NCI-H1092 treated with DMSO at 0.1 percent for 48 hours (cell line): ENCODE data around the gene TMEM248.
"Not testable (repeated sequence)": the region's sequence is repeated elsewhere in the genome, so short reads cannot be mapped to it uniquely, and the experiment has no call there.

Experiments
- DNase-seq: peaks from one replicate; lab custom pipeline; 2025; lab: John Stamatoyannopoulos, UW

The TMEM248 gene

DNA sequence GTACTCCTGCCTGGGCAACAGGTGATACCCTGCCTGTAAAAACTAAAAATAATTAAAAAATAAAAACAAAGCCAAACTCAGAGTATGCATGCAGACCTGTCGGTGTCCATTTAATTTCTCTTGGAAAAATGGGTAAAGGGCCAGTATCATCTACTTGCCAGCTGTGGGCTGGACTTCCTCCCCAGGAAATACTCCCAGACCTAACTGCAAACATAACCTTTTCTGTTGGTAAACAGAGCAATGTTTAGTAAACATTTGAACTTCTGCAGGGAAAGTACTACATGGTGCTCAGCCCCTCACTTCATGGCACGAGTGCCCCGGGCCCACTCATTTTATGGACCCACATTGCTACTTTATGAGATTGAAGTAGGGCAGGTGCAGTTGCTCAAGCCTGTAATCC, 10.2 kb upstream of the TMEM248 start:
- DNase-seq: no peak

- DNase-seq: not testable (repeated sequence)
Measured at GRCh38 chr7:66911191-66911590, 9.8 kb upstream of the TMEM248 start.

- no peak for DNase-seq
Measured at GRCh38 chr7:66912195-66912594, 8.8 kb upstream of the TMEM248 start.

DNA sequence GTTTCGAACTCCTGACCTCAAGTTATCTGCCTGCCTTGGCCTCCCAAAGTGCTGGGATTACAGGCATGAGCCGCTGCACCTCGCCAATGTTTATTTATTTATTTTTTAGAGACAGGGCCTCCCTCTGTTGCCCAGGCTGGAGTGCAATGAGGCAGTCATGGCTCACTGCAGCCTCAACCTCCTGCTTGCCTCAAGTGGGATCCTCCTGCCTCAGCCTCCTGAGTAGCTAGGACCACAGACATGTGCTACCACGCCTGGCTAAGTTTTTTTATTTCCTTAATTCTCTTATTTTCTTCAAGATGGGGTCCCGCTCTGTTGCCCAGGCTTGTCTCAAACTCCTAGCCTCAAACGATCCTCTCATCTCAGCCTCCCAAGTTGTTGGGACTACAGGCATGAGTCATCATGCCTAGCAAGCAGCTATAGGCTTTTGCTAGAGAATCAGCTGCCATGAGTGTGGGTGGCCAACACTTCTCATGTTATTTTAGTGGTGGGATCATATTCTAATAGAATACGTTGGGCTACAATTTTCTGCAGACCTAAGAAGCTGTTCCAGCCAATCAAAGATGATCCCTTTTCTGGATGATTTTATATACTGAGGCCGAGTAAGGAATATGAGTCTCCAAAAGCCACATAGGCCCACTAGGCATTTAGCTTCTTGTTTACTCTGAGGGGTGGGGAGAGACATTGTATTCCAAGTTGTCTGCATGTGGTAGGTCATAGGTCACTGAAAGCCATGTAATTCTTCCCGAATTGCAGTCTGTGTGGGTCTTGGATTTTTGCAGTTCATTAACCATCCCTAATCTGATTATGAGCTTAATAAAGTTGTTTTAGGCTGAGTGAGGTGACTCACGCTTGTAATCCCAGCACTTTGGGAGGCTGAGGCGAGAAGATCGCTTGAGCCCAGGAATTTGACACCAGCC, 7.6 kb upstream of the TMEM248 start:
- DNase-seq: no peak

- not testable (repeated sequence) for DNase-seq
Measured at GRCh38 chr7:66917904-66918303, 3.1 kb upstream of the TMEM248 start.

DNA sequence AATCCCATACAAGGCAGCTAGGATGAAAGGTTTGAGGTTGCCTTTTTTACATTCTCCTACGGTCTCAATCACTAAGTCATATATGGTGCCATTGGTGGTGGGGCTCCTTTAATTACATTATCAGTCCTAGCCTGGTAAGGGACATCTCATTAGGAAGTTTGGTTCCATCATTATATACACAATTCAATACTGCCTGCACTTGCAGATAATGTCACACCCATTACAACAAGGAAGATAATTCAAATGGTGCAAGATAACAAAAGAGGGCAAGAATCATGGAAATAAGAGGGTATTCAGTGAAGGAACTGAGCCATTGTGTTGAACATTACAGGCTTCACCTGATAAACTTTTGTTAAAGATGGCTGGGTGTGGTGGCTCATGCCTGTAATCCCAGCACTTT, 1.7 kb upstream of the TMEM248 start:
- no peak for DNase-seq

GRCh38 chr7:66919704-66920103, 1.3 kb upstream of the TMEM248 start:
- DNase-seq: no peak

DNA sequence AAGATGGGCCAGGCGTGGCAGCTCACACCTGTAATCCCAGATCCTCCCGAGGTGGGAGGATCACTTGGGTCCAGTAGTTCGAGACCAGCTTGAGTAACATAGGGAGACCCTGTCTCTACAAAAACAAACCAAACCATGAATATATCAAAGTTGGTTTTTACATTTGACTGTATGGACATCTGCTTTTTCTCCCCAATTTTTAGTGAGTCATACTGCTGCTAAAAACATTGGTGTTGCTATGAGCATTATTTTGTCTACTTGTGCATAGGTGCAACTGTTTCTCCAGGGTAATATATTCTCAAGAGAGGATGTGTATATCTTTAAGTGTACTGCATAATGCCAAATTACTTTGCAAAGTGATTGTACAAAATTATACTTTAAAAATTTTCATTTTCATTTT, 769 bp upstream of the TMEM248 start:
- no peak for DNase-seq

GRCh38 chr7:66921396-66921917, 432 bp downstream of the TMEM248 start:
- DNase-seq: peak; percentile 66

DNA sequence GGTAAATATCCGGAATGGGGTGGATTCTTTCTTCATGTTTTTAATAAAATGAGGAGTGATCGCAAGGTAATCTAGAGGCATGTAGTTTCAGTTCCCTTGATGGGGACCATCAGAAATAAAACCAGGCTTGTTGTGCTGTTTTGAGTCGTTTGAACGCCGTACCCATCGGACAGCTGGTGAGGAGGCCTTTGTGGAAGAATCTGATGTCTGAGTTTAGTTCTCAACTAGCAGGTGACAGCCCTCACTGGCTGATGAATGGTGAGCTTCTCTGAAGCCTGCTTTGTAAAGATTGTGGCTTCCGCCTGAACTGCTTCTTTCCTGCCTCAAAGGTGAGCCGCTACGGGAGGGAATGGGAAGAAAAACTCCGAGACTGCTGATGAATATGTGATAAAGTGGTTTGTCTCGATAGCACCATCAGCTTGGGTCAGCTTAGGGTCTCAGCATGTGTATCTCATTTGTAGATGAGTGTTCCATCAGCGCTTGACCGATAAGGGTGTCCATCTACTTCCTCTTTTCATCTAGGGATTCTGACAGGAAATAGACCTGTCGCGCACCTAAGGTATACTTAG, 977 bp downstream of the TMEM248 start:
- peak; percentile 35 for DNase-seq

DNA sequence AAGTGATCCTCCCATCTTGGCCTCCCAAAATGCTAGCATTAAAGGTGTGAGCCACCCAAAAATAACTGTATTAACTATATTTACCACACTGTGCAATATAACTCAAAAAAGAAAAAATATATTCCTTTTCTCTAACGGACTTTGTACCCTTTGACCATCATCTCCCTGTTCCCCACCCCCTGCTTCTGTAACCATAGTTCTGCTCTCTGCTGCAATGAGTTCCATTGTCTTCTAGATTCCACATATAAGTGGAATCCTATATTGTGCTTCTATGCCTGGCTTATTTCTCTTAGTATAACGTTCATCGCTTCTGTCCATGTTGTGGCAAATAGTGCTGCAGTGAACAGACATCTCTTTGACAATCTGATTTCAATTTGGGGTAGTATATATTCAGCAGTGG, 4.2 kb downstream of the TMEM248 start:
- DNase-seq: no peak

DNA sequence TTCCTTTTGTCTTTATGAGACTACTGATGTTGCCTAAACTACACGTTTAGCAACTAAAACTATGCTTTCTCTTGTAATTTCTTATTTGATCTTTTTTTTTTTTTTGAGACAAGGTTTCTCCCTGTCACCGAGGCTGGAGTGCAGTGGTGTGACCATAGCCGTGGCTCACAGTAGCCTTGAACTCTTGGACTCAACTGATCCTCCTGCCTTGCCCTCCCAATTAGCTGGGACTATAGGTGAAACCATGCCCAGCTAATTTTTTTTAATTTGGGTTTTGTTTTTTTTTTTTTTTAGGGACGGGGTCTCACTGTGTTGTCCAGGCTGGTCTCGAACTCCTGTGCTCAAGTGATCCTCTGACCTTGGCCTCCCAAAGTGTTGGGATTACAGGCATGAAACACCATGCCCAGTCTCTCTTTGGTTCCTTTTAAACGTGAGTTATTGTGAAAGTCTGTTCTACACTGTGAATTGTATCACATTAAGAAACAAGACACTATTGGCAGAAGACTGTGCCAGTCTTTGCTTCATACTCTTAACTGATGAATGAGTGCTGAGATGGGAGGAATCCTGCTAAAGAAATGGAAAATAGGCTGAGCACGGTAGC, 6.4 kb downstream of the TMEM248 start:
- no peak for DNase-seq

- DNase-seq: no peak
Measured at GRCh38 chr7:66928388-66928787, 7.4 kb downstream of the TMEM248 start.

DNA sequence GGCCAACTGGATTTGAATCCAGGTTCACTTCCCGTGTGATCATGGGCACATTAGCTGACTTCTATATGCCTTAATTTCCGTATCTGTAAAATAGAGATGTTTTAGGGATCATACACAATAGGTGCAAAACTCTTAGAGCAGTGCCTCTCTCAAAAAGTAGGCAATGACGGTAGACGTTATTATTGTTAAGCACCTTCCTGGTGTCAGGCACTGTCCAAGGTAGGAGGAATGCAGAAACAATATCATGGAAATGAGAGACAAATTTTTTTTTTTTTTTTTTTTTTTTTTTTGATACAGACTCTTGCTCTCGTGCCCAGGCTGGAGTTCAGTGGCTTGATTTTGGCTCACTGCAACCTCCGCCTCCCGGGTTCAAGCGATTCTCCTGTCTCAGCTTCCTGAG, 8.1 kb downstream of the TMEM248 start:
- DNase-seq: no peak

DNA sequence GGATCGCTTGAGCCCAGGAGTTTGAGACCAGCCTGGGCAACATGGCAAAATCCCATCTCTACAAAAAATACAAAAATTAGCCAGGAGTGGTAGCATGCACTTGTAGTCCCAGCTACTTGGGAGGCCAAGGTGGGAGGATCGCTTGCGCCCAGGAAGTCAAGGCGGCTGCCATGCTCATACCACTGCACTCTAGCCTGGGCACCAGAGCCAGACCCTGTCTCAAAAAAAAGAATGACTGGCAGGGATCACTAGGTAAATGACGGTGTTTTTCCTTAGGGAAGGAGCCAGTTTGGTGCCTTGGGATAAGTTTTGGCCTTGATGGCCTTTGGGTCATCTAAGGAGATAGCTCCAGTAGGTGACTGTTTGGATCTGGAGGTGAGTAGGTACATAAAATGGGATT, 8.9 kb downstream of the TMEM248 start:
- DNase-seq: no peak

DNA sequence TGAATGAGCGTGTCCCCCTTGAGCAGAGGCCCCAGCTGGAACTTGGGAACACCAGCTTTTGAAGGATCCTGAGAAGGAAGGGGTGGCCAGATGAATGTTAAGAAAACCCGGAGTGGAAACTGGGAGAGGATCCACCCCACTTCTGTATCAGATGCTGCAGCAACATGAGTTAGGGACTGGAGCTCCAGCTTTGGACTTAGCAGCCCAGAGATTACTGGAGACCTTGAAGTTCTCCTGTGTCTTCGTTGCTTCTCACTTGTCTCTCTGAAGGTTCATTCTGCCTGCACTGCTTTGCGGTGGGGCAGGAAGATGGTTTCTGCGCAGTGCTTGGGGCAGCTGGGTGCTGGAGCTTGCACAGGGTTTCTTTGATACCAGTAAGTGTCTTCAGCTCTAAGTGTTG, 9.3 kb downstream of the TMEM248 start:
- no peak for DNase-seq

- no peak for DNase-seq
Measured at GRCh38 chr7:66933469-66933868, 12.4 kb downstream of the TMEM248 start.

DNA sequence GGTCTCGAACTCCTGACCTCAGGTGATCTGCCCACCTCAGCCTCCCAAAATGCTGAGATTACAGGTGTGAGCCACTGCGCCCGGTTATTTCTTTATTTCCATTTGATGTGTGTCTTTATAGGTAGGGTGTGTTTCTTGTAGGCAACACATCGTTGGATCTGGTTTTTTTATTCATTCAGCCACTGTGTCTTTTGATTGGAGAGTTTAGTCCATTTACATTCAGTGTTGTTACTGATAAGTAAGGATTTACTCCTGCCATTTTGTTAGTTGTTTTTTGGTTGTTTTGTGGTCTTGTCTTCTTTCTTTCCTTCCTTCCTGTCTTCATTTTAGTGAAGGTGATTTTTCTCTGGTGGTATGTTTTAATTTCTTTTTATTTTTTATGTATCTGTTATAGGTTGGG, 16.9 kb downstream of the TMEM248 start:
- DNase-seq: no peak

GRCh38 chr7:66939325-66939724, 18.3 kb downstream of the TMEM248 start:
- DNase-seq: no peak

DNA sequence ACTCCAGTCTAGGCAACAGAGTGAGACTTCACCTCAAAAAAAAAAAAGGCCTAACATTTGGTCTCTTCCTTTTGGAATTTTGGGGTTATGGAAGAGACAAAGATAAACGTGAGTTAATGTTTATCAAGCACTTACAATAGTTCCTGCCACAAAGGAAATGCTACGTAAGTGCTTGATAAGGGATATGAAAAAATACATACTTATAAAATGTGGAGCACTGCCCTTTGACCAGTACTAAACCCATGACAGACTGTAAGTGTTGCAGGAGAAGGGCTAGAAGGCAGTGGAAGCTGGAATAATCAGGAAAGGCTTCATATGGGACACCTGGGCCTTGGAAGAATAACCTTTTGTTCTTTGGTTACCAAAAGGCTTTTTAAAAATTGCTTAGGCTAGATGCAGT, 25.5 kb downstream of the TMEM248 start:
- no peak for DNase-seq

DNA sequence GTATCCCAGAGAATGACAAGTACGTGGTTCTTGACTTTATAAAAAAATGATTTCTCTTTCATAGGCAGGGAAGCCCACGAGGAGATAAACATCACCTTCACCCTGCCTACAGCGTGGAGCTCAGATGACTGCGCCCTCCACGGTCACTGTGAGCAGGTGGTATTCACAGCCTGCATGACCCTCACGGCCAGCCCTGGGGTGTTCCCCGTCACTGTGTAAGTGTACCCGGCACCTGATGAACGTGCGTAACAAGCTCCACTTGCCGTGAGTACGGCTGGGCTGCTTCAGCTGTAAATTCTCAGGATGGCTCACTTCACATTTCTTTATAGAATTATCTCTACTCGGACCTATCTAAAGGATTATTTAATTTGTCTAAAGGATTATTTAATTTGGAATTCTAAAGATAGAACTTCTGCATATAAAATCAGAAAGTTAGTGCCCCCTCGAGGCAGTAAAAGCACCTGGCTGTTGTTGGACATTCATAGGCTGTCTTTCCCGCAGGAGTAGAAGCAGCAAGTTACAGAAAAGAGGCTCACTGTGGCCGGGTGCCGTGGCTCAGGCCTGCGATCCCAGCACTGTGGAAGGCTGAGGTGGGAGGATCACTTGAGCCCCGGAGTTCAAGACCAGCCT, 27.6 kb downstream of the TMEM248 start:
- DNase-seq: no peak

- no peak for DNase-seq
Measured at GRCh38 chr7:66950311-66950710, 29.3 kb downstream of the TMEM248 start.

DNA sequence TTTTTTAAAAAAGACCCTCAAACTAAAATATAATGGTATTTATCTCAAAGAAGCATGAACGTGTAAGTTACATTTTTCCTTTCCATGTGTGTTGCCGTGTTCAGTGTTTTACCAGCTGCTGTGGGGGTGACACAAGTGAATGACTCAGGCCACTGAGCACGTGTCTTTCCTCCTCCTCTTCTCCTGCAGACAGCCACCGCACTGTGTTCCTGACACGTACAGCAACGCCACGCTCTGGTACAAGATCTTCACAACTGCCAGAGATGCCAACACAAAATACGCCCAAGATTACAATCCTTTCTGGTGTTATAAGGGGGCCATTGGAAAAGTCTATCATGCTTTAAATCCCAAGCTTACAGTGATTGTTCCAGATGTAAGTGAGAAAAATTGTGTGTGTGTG, 29.7 kb downstream of the TMEM248 start:
- DNase-seq: no peak
